Measurements from ENCODE around the gene SLC4A9.

The SLC4A9 gene

GRCh38 chr5:140423609-140424008 lies 63.6 kb downstream of the SLC4A9 start:
- no peak for DNase-seq (ENCODE audit: low read depth, low spot score)
- H3K4me3 ChIP-seq (ENCODE audit: low read length): no peak overlapping the region

GRCh38 chr5:140424135-140424534 lies 64.1 kb downstream of the SLC4A9 start:
- no peak for DNase-seq (ENCODE audit: low read depth, low spot score)

More at GRCh38 chr5:140424135-140424534, 64.1 kb downstream of the SLC4A9 start:
- H3K4me3 ChIP-seq (ENCODE audit: low read length): no peak overlapping the region
